OCI-LY7 (cell line): ENCODE data around the gene SLCO4A1.

Experiments used
- EZH2phosphoT487 ChIP-seq: fragments of 200-600 bp; sonication (generic); IDR thresholded peaks from 2 replicates; pipeline ENCODE4 v1.6.1; 2018; ENCODE audit warnings: low read depth, borderline replicate concordance, mild to moderate bottlenecking, mixed run types, antibody characterized with exemption, low read length, moderate library complexity, mixed read lengths
- TF ChIP-seq, protein P1 (sequence below): fragments of 200-600 bp; sonication (generic); conservative IDR thresholded peaks from 2 replicates; pipeline ENCODE4 v1.5.1; 2014; ENCODE audit warnings: mild to moderate bottlenecking, antibody characterized with exemption, low read length, moderate library complexity, mixed read lengths

- TF ChIP-seq, protein P1, sequence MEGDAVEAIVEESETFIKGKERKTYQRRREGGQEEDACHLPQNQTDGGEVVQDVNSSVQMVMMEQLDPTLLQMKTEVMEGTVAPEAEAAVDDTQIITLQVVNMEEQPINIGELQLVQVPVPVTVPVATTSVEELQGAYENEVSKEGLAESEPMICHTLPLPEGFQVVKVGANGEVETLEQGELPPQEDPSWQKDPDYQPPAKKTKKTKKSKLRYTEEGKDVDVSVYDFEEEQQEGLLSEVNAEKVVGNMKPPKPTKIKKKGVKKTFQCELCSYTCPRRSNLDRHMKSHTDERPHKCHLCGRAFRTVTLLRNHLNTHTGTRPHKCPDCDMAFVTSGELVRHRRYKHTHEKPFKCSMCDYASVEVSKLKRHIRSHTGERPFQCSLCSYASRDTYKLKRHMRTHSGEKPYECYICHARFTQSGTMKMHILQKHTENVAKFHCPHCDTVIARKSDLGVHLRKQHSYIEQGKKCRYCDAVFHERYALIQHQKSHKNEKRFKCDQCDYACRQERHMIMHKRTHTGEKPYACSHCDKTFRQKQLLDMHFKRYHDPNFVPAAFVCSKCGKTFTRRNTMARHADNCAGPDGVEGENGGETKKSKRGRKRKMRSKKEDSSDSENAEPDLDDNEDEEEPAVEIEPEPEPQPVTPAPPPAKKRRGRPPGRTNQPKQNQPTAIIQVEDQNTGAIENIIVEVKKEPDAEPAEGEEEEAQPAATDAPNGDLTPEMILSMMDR = no peak
- no peak for TF ChIP-seq EZH2phosphoT487
Observed at GRCh38 chr20:62656919-62657588, 14.8 kb downstream of the SLCO4A1 start.
